Stomach (tissue), 9 donors: ENCODE data around the gene RASA3. TPM values are rescaled to one million over a fixed set of nuclear protein-coding genes. Genes with fewer than 3 reads are reported as not detected.

Source experiments
- DNase-seq, 2 donors: peaks; one replicate each; pipeline versions ENCODE4 v3.0.0 to v3.0.0-alpha.2; 2013 to 2019
- H3K27ac ChIP-seq, 5 donors: fragments of 200-600 bp in 4 of 5; sonication (generic) in 4 of 5; one replicate each; pipeline ENCODE4 v1.5.1; 2013 to 2019; ENCODE audit warnings: mild to moderate bottlenecking in 1 of 5, moderate library complexity in 1 of 5
- H3K27me3 ChIP-seq, 3 donors: fragments of 200-600 bp; sonication (generic); one replicate each; pipeline ENCODE4 v1.5.1; 2017 to 2019; ENCODE audit warnings: mixed run types in 1 of 3
- H3K36me3 ChIP-seq, 4 donors: fragments of 200-600 bp; sonication (generic); 1 replicate in 3 of 4; 2 replicates in 1 of 4; pipeline ENCODE4 v1.5.1; 2016 to 2019
- H3K4me1 ChIP-seq, 4 donors: fragments of 200-600 bp; sonication (generic); one replicate each; pipeline ENCODE4 v1.5.1; 2016 to 2019
- H3K4me3 ChIP-seq, 4 donors: fragments of 200-600 bp; sonication (generic) in 3 of 4; one replicate each; pipeline ENCODE4 v1.5.1; 2016 to 2019; ENCODE audit warnings: mild to moderate bottlenecking in 1 of 4
- H3K9me3 ChIP-seq, 4 donors: fragments of 200-600 bp; sonication (generic); one replicate each; pipeline ENCODE4 v1.5.1; 2016 to 2019
- CTCF ChIP-seq, 7 experiments: fragments of 450-650 bp in 4 of 7; fragments of 200-600 bp in 3 of 7; sonication (generic) in 3 of 7; IDR thresholded peaks; one replicate each; pipeline ENCODE4 v1.5.1; 2016 to 2019; ENCODE audit warnings: antibody characterized with exemption in 7 of 7, control low read depth in 2 of 7, mild to moderate bottlenecking in 1 of 7
- EP300 ChIP-seq: sonication (generic); formaldehyde crosslinking; IDR thresholded peaks from one replicate; pipeline ENCODE4 v1.6.1; 2017; ENCODE audit warnings: antibody characterized with exemption
- POLR2A ChIP-seq, 4 donors: fragments of 450-650 bp; IDR thresholded peaks; one replicate each; pipeline ENCODE4 v1.6.1; 2016; ENCODE audit warnings: antibody characterized with exemption in 4 of 4, control low read depth in 2 of 4, mild to moderate bottlenecking in 1 of 4, moderate library complexity in 1 of 4
- POLR2AphosphoS5 ChIP-seq, 3 donors: sonication (generic); formaldehyde crosslinking; IDR thresholded peaks; one replicate each; pipeline ENCODE4 v1.6.1; 2016; ENCODE audit warnings: antibody characterized with exemption in 3 of 3
- WGBS, 5 donors: extraction: QIAGEN DNeasy Blood & Tissue Kit in 3 of 5; methylation state at CpG; one replicate each; pipeline versions ENCODE4 v1.1.5 to v1.1.7; 2013 to 2018; 5-methylcytosine and 5-hydroxymethylcytosine counted together
- intact Hi-C: fragments of 100-400 bp; cut with DNase I; formaldehyde crosslinking; loops from one replicate; pipeline ENCODE4 v1.15.1; 2023; ENCODE audit warnings: low total_unique reads
- polyA plus RNA-seq, 3 donors: library from polyadenylated mRNA; stranded (reverse); fragments of 200-250 nt; gene quantifications; one replicate each; pipeline ENCODE4 v1.2.3, GENCODE V29; 2013
- total RNA-seq, 5 donors: library from RNA; depleted of rRNA; stranded (reverse); fragments of >200 nt; gene quantifications; one replicate each; pipeline versions ENCODE4 v1.1.0 to v1.2.3, GENCODE V29; 2014 to 2016
- donor health status: healthy with polysubstance abuse.
- donor health status: Bipolar disorder and iron deficiency.
- donor health status: healthy.

The RASA3 gene
- total and polyA plus RNA-seq, 8 donors, result 3.7 to 22.3 (median 7.9) TPM

- H3K36me3 ChIP-seq, result peaks cover 5 to 20% (median 9%) of the 10 kb centered on the region in 4 donors
- H3K27ac ChIP-seq, result no peak overlapping the region
- DNase-seq, result no peak
- intact Hi-C loops, result no loop called here
- H3K4me1 ChIP-seq, result no peaks in the 10 kb centered on the region
- H3K9me3 ChIP-seq, result peaks cover 0 to 5% (median 0%) of the 10 kb centered on the region in 4 donors
- TF ChIP-seq EP300 (no peak), POLR2A (IDR thresholded peaks at IDR 0.05) (no peak), POLR2AphosphoS5 (IDR thresholded peaks at IDR 0.05) (no peak), CTCF (IDR thresholded peaks at IDR 0.05) (no peak)
- no peak overlapping the region for H3K4me3 ChIP-seq
- WGBS, 5 donors, result 82 to 86% (median 84%) methylated on average over 6 of the region's 6 CpGs
- H3K27me3 ChIP-seq, result no peaks in the 10 kb centered on the region
These were observed 172.0 kb downstream of the RASA3 start for GRCh38 chr13:113960276-113960948.

- Histone ChIP-seq H3K4me3 (no peak overlapping the region), H3K27ac (no peak overlapping the region), H3K4me1 (no peaks in the 10 kb centered on the region), H3K36me3 (peaks cover 11 to 26% (median 21%) of the 10 kb centered on the region in 4 donors), H3K27me3 (no peaks in the 10 kb centered on the region), H3K9me3 (peaks cover 0 to 5% (median 0%) of the 10 kb centered on the region in 4 donors)
- DNase-seq, result peak in 1 of 2 donors; percentile 66
- intact Hi-C loops, result no loop called here
- WGBS, 5 donors, result 46 to 82% (median 67%) methylated on average over 1 of the region's 1 CpG
- no peak for TF ChIP-seq POLR2A (IDR thresholded peaks at IDR 0.05)
- TF ChIP-seq EP300, result no peak
- no peak for TF ChIP-seq CTCF (IDR thresholded peaks at IDR 0.05)
- TF ChIP-seq POLR2AphosphoS5 (IDR thresholded peaks at IDR 0.05), result no peak
These were observed 173.2 kb downstream of the RASA3 start for GRCh38 chr13:113959198-113959597.

GRCh38 chr13:113958373-113958772 is 174.1 kb downstream of the RASA3 start:
- H3K27me3 ChIP-seq, result no peaks in the 10 kb centered on the region
- DNase-seq, result no peak
- H3K4me3 ChIP-seq, result no peak overlapping the region
- intact Hi-C loops, result no loop called here
- no peak overlapping the region for H3K27ac ChIP-seq
- no peak for TF ChIP-seq POLR2A (IDR thresholded peaks at IDR 0.05)
- TF ChIP-seq EP300, result no peak
- no peak for TF ChIP-seq POLR2AphosphoS5 (IDR thresholded peaks at IDR 0.05)
- TF ChIP-seq CTCF (IDR thresholded peaks at IDR 0.05), result no peak
- no peaks in the 10 kb centered on the region for H3K4me1 ChIP-seq
- H3K9me3 ChIP-seq, result peaks cover 0 to 5% (median 0%) of the 10 kb centered on the region in 4 donors
- H3K36me3 ChIP-seq, result peaks cover 13 to 31% (median 29%) of the 10 kb centered on the region in 4 donors
- WGBS, 5 donors, result 92 to 96% (median 94%) methylated on average over 22 of the region's 22 CpGs

GRCh38 chr13:113956571-113956970 is 175.9 kb downstream of the RASA3 start:
- DNase-seq, result no peak
- Histone ChIP-seq H3K4me3 (no peak overlapping the region), H3K4me1 (peaks cover under 1 to 4% (median 2%) of the 10 kb centered on the region in 4 donors), H3K27ac (no peak overlapping the region), H3K27me3 (no peaks in the 10 kb centered on the region), H3K9me3 (peaks cover 0 to 5% (median 0%) of the 10 kb centered on the region in 4 donors), H3K36me3 (peaks cover 13 to 35% (median 30%) of the 10 kb centered on the region in 4 donors)
- intact Hi-C loops, result no loop called here
- 93 to 97% (median 94%) methylated on average over 14 of the region's 14 CpGs for whole genome bisulfite sequencing, 5 donors
- no peak for TF ChIP-seq POLR2A (IDR thresholded peaks at IDR 0.05)
- TF ChIP-seq POLR2AphosphoS5 (IDR thresholded peaks at IDR 0.05), result no peak
- no peak for TF ChIP-seq CTCF (IDR thresholded peaks at IDR 0.05)
- no peak for TF ChIP-seq EP300
